ENCODE results near the gene SLC1A5.

The SLC1A5 gene

DNA sequence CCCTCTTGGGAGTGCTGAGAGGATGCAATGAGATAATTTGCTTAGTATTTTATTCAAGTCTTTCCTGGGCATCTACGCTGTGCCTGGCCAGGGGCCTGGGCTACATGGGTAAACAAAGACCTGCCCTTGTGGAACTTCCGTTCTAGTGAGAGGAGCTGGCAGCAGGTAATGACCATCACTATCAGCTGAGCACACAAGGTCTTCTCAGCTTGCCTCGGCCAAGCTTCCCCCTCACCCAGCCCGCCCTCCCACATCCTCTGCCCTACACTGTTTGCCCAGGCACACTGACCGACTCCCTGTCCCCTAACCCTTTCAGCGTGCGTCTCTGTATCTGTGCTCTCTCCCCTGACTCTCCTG is 51.1 kb downstream of the SLC1A5 start:
- H3K4me1 ChIP-seq: no peaks in the 10 kb centered on the region
- peaks cover 66% of the 10 kb centered on the region for H3K36me3 ChIP-seq (replicated peaks)
- no peak overlapping the region for H3K4me3 ChIP-seq
- H3K9me3 ChIP-seq: no peaks in the 10 kb centered on the region
- DNase-seq (ENCODE audit: low spot score in 2 of 2): no peak
- H3K27me3 ChIP-seq (ENCODE audit: low read depth): no peaks in the 10 kb centered on the region
- in situ Hi-C loops (cut with MboI; ENCODE audit: low sequenced_read_pairs): no loop called here

DNA sequence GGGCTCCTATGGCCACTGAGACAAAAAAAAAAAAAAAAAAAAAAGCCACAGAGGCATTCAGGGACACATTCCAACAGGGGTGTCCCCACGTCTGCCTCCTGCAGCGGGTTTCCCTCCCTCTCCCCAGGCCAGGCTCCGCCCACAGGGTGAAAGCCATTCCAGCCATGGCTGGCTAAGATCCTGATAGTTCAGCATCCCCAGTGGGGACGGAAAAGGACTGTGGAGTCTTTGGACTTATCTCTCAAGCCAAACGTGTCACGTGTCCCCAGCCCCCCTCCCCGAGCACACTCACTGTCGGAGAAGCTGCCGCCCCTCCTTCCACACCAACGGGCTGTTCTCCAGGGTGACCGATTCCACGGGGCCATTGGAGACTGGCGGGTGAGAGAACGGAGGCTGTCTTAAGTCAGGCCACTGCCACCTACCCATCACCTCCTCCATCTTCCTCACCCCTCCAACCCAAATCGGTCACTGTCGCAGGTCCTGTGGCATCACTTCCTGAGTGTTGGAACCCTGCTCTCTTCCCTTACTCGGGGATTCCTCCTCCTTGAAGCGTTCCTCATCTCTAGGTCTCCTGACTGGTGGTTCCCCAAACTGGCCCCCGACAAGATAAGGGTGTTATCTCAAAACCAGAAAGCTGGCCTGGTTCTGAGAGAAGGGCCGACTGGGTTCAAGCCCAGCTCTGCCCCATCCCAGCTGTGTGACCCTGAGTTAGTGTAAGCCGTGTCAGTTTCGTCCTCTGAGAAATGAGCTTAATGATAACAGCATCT is 51.7 kb downstream of the SLC1A5 start:
- Histone ChIP-seq H3K36me3 (replicated peaks) (peaks cover 66% of the 10 kb centered on the region), H3K4me3 (no peak overlapping the region), H3K27me3 (ENCODE audit: low read depth) (no peaks in the 10 kb centered on the region), H3K9me3 (no peaks in the 10 kb centered on the region), H3K4me1 (no peaks in the 10 kb centered on the region)
- in situ Hi-C loops (cut with MboI; ENCODE audit: low sequenced_read_pairs): no loop called here
- DNase-seq (ENCODE audit: low spot score in 2 of 2): peak in 1 of 2 experiments; percentile 40

DNA sequence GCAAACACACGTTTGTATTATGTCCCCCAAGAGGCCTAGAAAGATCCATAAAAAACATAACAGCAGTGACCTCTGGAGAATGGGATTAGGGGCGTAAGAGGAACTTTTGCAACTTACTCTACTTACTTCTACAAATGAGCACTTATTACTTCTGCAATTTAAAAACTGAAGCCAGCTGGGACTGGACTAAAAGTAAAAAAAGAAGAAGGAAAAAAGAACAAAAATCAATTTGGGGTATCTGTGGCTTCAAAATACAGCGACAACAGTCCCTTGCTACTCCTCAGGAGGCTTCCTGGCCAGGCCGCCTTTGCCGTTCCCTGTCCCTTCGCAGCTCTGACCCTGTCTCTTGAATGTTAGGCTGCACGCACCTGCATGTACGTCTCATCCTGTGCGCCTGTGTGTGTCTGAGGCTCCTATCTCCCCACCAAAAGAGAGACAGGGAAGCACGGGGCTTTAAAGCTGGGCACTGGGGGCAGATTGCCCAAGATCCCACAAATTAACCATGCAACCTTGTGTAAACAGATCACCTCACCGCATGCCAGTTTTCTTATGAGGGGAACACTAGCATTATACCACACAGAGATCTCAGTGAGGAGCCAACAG is 54.6 kb downstream of the SLC1A5 start:
- in situ Hi-C loops (cut with MboI; ENCODE audit: low sequenced_read_pairs): no loop called here
- DNase-seq (ENCODE audit: low spot score in 2 of 2): no peak
- no peaks in the 10 kb centered on the region for H3K9me3 ChIP-seq

DNA sequence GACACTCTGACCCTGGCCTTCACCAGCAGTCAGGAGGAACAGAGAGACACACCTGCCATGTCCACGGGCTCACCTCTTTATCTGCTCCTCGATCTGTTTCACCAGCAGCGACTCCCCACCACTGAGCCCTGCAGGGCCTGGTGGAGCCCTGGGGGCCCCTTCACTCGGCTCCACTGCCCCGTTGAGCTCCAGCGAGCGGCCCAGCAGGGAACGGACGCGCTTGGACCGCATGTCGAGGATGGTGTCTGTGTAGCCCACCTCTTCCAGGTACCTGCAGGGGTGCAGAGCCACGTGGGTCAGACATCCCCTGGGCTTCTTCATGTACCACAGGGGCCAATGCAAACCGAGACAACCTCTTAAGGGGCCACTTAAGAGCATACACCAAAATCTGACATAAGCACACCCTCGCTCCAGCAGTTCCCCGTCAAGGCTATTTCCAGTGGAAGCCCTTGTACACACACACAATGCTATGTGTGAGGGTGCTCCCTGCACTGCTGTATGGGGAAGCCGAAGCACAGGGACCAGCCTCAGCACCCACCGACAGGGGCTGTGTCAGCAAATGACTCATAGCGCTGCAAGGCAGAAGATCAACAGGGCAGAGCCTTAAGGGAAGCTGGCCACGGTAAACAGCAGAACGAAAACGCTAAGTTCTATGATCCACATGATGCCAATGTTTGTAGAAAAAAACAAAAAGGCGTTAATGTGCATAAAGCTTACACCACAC is 55.3 kb downstream of the SLC1A5 start:
- Histone ChIP-seq H3K4me1 (no peaks in the 10 kb centered on the region), H3K27me3 (ENCODE audit: low read depth) (no peaks in the 10 kb centered on the region), H3K4me3 (no peak overlapping the region), H3K9me3 (no peaks in the 10 kb centered on the region), H3K36me3 (replicated peaks) (peaks cover 84% of the 10 kb centered on the region)
- no peak for DNase-seq (ENCODE audit: low spot score in 2 of 2)
- in situ Hi-C loops (cut with MboI; ENCODE audit: low sequenced_read_pairs): no loop called here

More for the DNA sequence above, 54.6 kb downstream of the SLC1A5 start:
- H3K27me3 ChIP-seq (ENCODE audit: low read depth): no peaks in the 10 kb centered on the region
- H3K36me3 ChIP-seq (replicated peaks): peaks cover 84% of the 10 kb centered on the region
- no peaks in the 10 kb centered on the region for H3K4me1 ChIP-seq
- no peak overlapping the region for H3K4me3 ChIP-seq

DNA sequence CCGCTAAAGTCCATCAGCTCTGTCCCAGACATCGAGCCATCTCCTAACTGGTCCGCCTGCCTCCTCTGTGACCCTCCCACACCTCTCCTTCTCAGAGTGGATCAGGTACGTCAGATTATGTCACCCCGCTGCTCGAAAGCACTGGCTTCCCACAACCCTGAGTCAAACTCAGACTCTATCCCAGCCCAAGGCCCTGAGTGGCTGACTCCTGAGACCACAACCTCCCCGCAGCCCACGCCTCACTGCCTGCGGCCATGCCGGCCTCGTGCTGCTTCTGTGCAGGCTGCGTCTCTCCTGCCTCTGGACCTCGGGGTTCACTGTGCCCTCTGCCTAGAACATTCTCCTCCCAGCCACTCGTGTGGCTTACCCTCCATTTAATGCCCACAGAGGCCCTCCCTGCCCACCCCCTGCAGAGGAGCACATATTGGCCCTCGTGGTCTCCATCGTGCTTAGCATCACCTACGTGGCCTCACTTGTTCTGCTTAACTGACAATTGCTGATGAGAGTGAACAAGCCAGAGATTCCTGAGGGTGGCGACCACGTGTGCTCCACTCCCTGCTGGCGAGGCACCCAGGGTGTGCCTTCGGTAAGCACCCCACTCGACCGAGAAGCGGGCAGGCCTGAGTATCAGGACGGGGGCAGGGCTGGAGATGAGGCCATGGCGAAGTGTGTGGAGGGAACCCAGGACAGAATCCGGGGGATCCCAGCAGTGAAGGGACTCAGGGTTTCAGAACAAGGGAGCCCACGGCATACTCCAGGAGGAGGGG is 56.0 kb downstream of the SLC1A5 start:
- H3K4me1 ChIP-seq: no peaks in the 10 kb centered on the region

DNA sequence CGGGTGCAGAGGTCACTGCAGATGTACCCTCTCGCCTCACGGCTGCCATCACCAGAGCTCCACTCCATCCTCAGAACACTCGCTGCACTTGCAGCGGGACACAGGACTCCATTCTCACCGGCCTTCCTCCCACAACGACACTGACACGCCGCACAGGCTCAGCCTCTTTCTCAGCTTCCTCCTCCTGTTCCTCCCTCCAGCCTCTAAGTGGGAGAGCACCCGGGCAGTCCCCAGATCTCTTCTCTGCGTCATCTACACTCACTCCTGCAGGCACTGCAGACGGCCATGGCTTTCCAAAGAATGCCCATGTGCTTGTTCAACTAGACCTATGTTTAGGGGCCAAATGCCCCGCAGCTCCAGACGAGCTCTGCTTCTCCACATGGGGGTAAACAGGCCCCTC is 56.8 kb downstream of the SLC1A5 start:
- no peak for DNase-seq (ENCODE audit: low spot score in 2 of 2)
- no peaks in the 10 kb centered on the region for H3K9me3 ChIP-seq
- H3K36me3 ChIP-seq (replicated peaks): peaks cover 87% of the 10 kb centered on the region
- no peaks in the 10 kb centered on the region for H3K4me1 ChIP-seq
- in situ Hi-C loops (cut with MboI; ENCODE audit: low sequenced_read_pairs): no loop called here
- no peaks in the 10 kb centered on the region for H3K27me3 ChIP-seq (ENCODE audit: low read depth)
- H3K4me3 ChIP-seq: no peak overlapping the region

More for the DNA sequence above, 56.0 kb downstream of the SLC1A5 start:
- no peaks in the 10 kb centered on the region for H3K9me3 ChIP-seq
- no peaks in the 10 kb centered on the region for H3K27me3 ChIP-seq (ENCODE audit: low read depth)
- in situ Hi-C loops (cut with MboI; ENCODE audit: low sequenced_read_pairs): no loop called here
- no peak for DNase-seq (ENCODE audit: low spot score in 2 of 2)
- peaks cover 85% of the 10 kb centered on the region for H3K36me3 ChIP-seq (replicated peaks)
- H3K4me3 ChIP-seq: no peak overlapping the region

DNA sequence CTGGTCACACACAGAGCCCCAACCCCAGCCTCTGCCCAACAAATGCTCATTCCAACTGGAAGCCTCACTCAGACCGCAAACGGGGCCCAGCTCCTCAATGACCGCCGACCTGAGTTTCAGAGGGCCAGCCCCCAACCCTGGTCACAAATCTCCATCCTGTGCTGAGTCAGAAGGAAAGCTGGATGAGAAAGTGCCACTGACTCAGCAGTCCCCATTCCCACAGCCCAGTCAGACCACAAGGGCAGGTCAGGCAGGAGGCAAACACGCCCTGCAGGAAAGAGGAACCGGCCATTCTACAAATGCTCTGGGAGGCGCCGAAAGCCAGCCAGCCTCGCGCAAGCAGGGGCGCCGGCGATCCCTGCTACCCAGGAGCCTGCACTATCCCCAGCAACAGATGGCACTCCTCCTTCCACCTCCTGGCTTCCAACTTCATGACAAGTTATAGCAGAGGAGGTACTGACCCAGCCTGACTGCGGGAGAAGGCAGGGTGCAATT is 57.3 kb downstream of the SLC1A5 start:
- H3K36me3 ChIP-seq (replicated peaks): peaks cover 90% of the 10 kb centered on the region
- DNase-seq (ENCODE audit: low spot score in 2 of 2): no peak

DNA sequence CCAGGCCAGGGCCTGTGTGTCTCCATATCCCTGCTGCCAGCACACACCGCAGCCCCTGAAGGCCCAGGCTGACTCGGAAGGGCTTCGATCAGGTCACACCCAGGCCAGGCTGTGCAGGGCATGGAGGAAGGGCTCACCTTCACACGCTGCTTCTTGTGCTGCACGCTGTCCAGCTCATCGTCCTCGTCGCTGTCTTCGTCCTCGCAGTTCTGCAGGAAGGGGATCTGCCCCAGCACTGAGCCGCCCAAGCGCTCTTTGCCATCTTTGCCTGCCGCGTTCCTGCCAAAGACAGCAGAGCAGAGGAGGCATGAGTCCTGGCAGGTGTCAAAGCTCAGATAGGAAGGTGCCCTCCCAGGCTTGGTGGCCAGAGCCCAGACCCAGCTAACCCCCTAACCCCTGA is 57.8 kb downstream of the SLC1A5 start:
- in situ Hi-C loops (cut with MboI; ENCODE audit: low sequenced_read_pairs): no loop called here
- Histone ChIP-seq H3K4me1 (no peaks in the 10 kb centered on the region), H3K9me3 (no peaks in the 10 kb centered on the region), H3K27me3 (ENCODE audit: low read depth) (no peaks in the 10 kb centered on the region), H3K36me3 (replicated peaks) (peaks cover 90% of the 10 kb centered on the region), H3K4me3 (no peak overlapping the region)
- DNase-seq (ENCODE audit: low spot score in 2 of 2): no peak

More for the DNA sequence above, 57.3 kb downstream of the SLC1A5 start:
- Histone ChIP-seq H3K9me3 (no peaks in the 10 kb centered on the region), H3K4me1 (no peaks in the 10 kb centered on the region), H3K4me3 (no peak overlapping the region), H3K27me3 (ENCODE audit: low read depth) (no peaks in the 10 kb centered on the region)
- in situ Hi-C loops (cut with MboI; ENCODE audit: low sequenced_read_pairs): no loop called here

DNA sequence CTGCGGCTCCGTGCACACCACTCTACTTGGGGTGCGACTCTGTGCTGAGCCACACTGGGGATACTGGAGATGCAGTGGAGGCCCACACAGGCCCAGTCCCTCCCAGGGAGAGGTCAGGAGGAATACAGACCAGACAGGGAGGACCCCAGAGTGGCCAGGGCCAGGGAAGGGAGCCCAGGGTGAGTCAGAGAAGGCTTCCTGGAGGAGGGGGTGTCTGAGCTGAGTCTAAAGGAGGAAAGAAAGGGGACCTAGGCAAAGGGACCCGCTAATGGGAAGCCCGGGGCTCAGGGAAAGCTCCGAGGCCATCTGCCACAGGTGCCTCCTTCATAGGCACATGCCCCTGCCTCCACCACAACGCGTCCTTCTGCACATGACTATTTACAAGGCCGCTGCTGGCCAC is 58.2 kb downstream of the SLC1A5 start:
- H3K9me3 ChIP-seq: no peaks in the 10 kb centered on the region
- peaks cover 90% of the 10 kb centered on the region for H3K36me3 ChIP-seq (replicated peaks)
- no peak overlapping the region for H3K4me3 ChIP-seq
- in situ Hi-C loops (cut with MboI; ENCODE audit: low sequenced_read_pairs): no loop called here
- H3K27me3 ChIP-seq (ENCODE audit: low read depth): no peaks in the 10 kb centered on the region
- DNase-seq (ENCODE audit: low spot score in 2 of 2): no peak
- H3K4me1 ChIP-seq: no peaks in the 10 kb centered on the region

DNA sequence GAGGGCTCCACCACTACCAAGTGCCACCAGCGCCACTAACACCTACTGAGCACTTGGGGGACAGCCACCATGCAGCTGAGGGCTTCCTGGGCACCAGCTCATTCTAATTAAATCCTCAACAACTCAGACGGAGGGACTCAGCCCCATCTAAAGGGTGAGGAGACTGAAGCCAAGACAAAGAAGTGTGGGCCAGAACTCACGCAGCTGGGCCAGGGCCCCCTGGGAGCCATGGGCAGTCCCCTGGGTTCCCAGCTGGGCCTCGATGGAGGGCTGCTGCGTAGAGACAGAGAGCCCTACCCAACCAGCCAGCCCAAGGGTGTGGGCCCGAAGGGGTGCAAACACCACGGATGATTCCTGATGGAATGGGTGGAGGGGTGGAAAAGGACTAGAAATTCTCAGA is 58.7 kb downstream of the SLC1A5 start:
- H3K36me3 ChIP-seq (replicated peaks): peaks cover 94% of the 10 kb centered on the region

DNA sequence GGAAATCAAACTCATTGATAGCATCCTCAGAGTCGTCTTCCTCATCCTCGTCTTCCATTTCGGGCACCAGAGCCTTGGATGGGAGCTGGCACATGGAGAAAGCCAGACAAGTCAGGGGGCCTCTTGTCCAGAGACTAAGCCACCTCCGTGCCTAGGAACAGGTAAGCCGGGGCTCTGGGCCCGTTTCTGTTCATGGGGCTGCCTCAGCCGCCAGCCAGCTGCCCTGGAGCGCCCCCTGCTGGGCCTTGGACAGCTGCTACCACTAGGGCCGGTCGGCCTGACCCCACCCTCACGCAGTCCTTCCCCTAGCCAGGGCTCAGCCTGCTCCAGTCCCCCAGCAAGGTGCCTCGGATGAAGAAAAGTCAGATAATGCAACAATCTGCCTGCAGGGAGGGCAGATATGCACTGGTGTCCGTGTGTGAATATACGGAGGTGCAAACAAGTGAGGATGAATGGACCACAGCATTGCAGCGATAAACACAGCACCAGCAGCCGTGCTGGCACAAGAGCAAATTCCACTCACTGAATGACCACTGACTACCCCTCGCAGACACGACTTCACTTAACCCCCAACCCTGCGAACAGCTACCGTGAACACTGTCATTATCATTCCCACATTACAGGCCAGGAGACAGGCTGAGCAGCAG is 59.6 kb downstream of the SLC1A5 start:
- DNase-seq (ENCODE audit: low spot score in 2 of 2): peak; percentile 32 to 82
- Histone ChIP-seq H3K27me3 (ENCODE audit: low read depth) (no peaks in the 10 kb centered on the region), H3K9me3 (no peaks in the 10 kb centered on the region), H3K4me1 (no peaks in the 10 kb centered on the region), H3K4me3 (no peak overlapping the region), H3K36me3 (replicated peaks) (peaks cover 93% of the 10 kb centered on the region)
- in situ Hi-C loops (cut with MboI; ENCODE audit: low sequenced_read_pairs): no loop called here

More for the DNA sequence above, 58.7 kb downstream of the SLC1A5 start:
- DNase-seq (ENCODE audit: low spot score in 2 of 2): no peak
- Histone ChIP-seq H3K4me1 (no peaks in the 10 kb centered on the region), H3K27me3 (ENCODE audit: low read depth) (no peaks in the 10 kb centered on the region), H3K4me3 (no peak overlapping the region), H3K9me3 (no peaks in the 10 kb centered on the region)
- in situ Hi-C loops (cut with MboI; ENCODE audit: low sequenced_read_pairs): no loop called here

DNA sequence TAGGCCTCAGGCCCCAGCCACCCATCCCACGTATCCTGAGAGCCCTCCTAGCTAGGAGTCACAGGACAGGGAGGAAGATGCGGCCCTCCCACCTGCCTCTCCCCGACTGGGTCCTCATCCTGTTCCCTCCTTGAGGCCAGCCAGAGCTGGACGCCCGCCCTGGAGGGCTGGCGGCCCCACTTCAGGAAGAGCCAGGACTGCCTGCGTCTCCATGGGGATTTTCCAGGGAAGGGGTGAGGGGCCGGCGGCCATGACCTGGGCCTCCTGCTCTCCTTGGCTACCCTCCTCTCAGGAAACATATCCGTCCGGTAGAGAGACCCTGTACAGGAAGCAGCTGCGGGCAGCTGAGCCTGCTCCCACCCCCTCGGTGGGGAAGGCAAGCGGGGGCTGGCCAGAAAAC is 60.2 kb downstream of the SLC1A5 start:
- in situ Hi-C loops (cut with MboI; ENCODE audit: low sequenced_read_pairs): no loop called here
- Histone ChIP-seq H3K4me1 (no peaks in the 10 kb centered on the region), H3K4me3 (no peak overlapping the region), H3K9me3 (no peaks in the 10 kb centered on the region), H3K27me3 (ENCODE audit: low read depth) (no peaks in the 10 kb centered on the region), H3K36me3 (replicated peaks) (peaks cover 93% of the 10 kb centered on the region)
- no peak for DNase-seq (ENCODE audit: low spot score in 2 of 2)

DNA sequence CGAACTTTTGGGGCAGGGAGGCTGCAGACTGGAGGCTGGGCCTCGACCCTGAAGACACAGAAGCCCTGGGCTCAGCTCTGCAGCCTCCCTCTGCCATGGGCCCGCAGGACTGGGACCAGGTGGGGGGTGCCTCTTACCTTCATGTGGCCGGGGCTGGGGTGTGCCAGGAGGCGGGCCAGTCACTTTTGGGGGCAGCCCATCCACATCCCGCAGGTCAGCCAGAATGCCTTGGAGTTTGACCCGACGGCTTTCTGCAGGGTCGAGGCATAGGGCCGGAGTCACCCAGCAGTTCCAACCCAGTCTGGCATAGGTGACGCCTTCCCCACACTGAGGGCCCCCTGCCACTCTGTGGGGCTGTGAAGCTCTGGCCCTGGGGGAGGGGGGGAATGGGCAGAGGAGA is 60.6 kb downstream of the SLC1A5 start:
- Histone ChIP-seq H3K4me3 (no peak overlapping the region), H3K27me3 (ENCODE audit: low read depth) (no peaks in the 10 kb centered on the region), H3K9me3 (no peaks in the 10 kb centered on the region), H3K4me1 (no peaks in the 10 kb centered on the region), H3K36me3 (replicated peaks) (peaks cover 91% of the 10 kb centered on the region)
- in situ Hi-C loops (cut with MboI; ENCODE audit: low sequenced_read_pairs): no loop called here
- DNase-seq (ENCODE audit: low spot score in 2 of 2): no peak
